ENCODE data around the gene BTN1A1. TPM values are rescaled to one million over a fixed set of nuclear protein-coding genes. Genes with fewer than 3 reads are reported as not detected.
A peak's percentile ranks its signal among the peaks of the same experiment; 100 is the strongest.
"Not testable (repeated sequence)": the region's sequence is repeated elsewhere in the genome, so short reads cannot be mapped to it uniquely, and the experiment has no call there.

BTN1A1 gene
- total RNA-seq, 1 donor from 2014 or later = not detected

GRCh38 chr6:26459023-26459810 is 40.9 kb upstream of the BTN1A1 start:
- Histone ChIP-seq H3K27me3 (no peaks in the 10 kb centered on the region), H3K36me3 (no peaks in the 10 kb centered on the region), H3K4me1 (peaks cover 7% of the 10 kb centered on the region), H3K27ac (no peak overlapping the region), H3K4me3 (peak overlapping the region; percentile 92), H3K79me2 (ENCODE audit: low read depth) (peaks cover 34% of the 10 kb centered on the region), H4K20me1 (ENCODE audit: low read depth) (peaks cover 3% of the 10 kb centered on the region), H3F3A (ENCODE audit: low read depth) (no peaks in the 10 kb centered on the region), H3K9me3 (ENCODE audit: low read depth) (no peaks in the 10 kb centered on the region), H2AFZ (replicated peaks) (no peak overlapping the region), H3K4me2 (peak overlapping the region; percentile 96), H3K9ac (no peak overlapping the region)
- peaks cover 26% of the 10 kb centered on the region for H3K36me3 Mint-ChIP-seq
- H3K4me1 Mint-ChIP-seq = peaks cover 30% of the 10 kb centered on the region
- H3K27ac Mint-ChIP-seq = no peak overlapping the region
- no peaks in the 10 kb centered on the region for H3K9me3 Mint-ChIP-seq
- peaks cover 3% of the 10 kb centered on the region for H3K27me3 Mint-ChIP-seq (ENCODE audit: insufficient read depth, low read depth)
- peak overlapping the region; percentile 70 for H3K4me3 Mint-ChIP-seq
- DNase-seq (ENCODE audit: low spot score) = no peak
- TF ChIP-seq EZH2 (IDR thresholded peaks at IDR 0.05) (no peak), EZH2phosphoT487 (IDR thresholded peaks at IDR 0.05) (no peak), CTCF (IDR thresholded peaks at IDR 0.05) (no peak)

GRCh38 chr6:26461353-26461752 is 38.8 kb upstream of the BTN1A1 start:
- H2AFZ ChIP-seq (replicated peaks); H3K9ac ChIP-seq; H3K9me3 Mint-ChIP-seq; H3K9me3 ChIP-seq (ENCODE audit: low read depth); H3K4me3 Mint-ChIP-seq; H3K27me3 ChIP-seq; H3K4me2 ChIP-seq; H3K4me3 ChIP-seq; H3K27ac ChIP-seq; H3K27me3 Mint-ChIP-seq (ENCODE audit: insufficient read depth, low read depth); H4K20me1 ChIP-seq (ENCODE audit: low read depth); H3K36me3 ChIP-seq; DNase-seq (ENCODE audit: low spot score); H3K4me1 ChIP-seq; H3F3A ChIP-seq (ENCODE audit: low read depth); H3K27ac Mint-ChIP-seq: not testable (repeated sequence)
- peaks cover 34% of the 10 kb centered on the region for H3K79me2 ChIP-seq (ENCODE audit: low read depth)
- Mint-ChIP-seq H3K36me3 (peaks cover 41% of the 10 kb centered on the region), H3K4me1 (peaks cover 30% of the 10 kb centered on the region)

GRCh38 chr6:26464014-26464413 is 36.1 kb upstream of the BTN1A1 start:
- H3K9me3 ChIP-seq (ENCODE audit: low read depth) = no peaks in the 10 kb centered on the region
- H3K79me2 ChIP-seq (ENCODE audit: low read depth) = peaks cover 23% of the 10 kb centered on the region
- peaks cover 62% of the 10 kb centered on the region for H3K36me3 Mint-ChIP-seq
- no peak overlapping the region for H2AFZ ChIP-seq (replicated peaks)
- H3K27me3 Mint-ChIP-seq (ENCODE audit: insufficient read depth, low read depth) = peaks cover 3% of the 10 kb centered on the region
- H4K20me1 ChIP-seq (ENCODE audit: low read depth) = peaks cover 3% of the 10 kb centered on the region
- no peak overlapping the region for H3K4me3 Mint-ChIP-seq
- H3K27ac ChIP-seq = no peak overlapping the region
- H3K9ac ChIP-seq = no peak overlapping the region
- no peaks in the 10 kb centered on the region for H3F3A ChIP-seq (ENCODE audit: low read depth)
- H3K4me3 ChIP-seq = no peak overlapping the region
- no peaks in the 10 kb centered on the region for H3K27me3 ChIP-seq
- H3K9me3 Mint-ChIP-seq = no peaks in the 10 kb centered on the region
- peaks cover 15% of the 10 kb centered on the region for H3K4me1 Mint-ChIP-seq
- TF ChIP-seq EZH2phosphoT487 (IDR thresholded peaks at IDR 0.05) (no peak), EZH2 (IDR thresholded peaks at IDR 0.05) (no peak), CTCF (IDR thresholded peaks at IDR 0.05) (no peak)
- H3K27ac Mint-ChIP-seq = no peak overlapping the region
- H3K4me1 ChIP-seq = peaks cover 3% of the 10 kb centered on the region
- H3K36me3 ChIP-seq = no peaks in the 10 kb centered on the region
- H3K4me2 ChIP-seq = no peak overlapping the region
- DNase-seq (ENCODE audit: low spot score) = no peak

- H3K27me3 Mint-ChIP-seq (ENCODE audit: insufficient read depth, low read depth) = peaks cover 3% of the 10 kb centered on the region
- no peaks in the 10 kb centered on the region for H3K9me3 Mint-ChIP-seq
- H3K36me3 ChIP-seq = no peaks in the 10 kb centered on the region
These were observed 35.5 kb upstream of the BTN1A1 start for GRCh38 chr6:26464416-26465131.

More at GRCh38 chr6:26464416-26465131, 35.5 kb upstream of the BTN1A1 start:
- H3K27me3 ChIP-seq = no peaks in the 10 kb centered on the region
- DNase-seq (ENCODE audit: low spot score) = no peak
- no peak overlapping the region for H2AFZ ChIP-seq (replicated peaks)
- TF ChIP-seq EZH2 (IDR thresholded peaks at IDR 0.05) (no peak), CTCF (IDR thresholded peaks at IDR 0.05) (no peak), EZH2phosphoT487 (IDR thresholded peaks at IDR 0.05) (no peak)
- Mint-ChIP-seq H3K4me3 (no peak overlapping the region), H3K27ac (no peak overlapping the region), H3K36me3 (peaks cover 61% of the 10 kb centered on the region), H3K4me1 (peaks cover 11% of the 10 kb centered on the region)
- no peak overlapping the region for H3K9ac ChIP-seq
- H3F3A ChIP-seq (ENCODE audit: low read depth) = no peaks in the 10 kb centered on the region
- no peaks in the 10 kb centered on the region for H3K9me3 ChIP-seq (ENCODE audit: low read depth)
- no peak overlapping the region for H3K4me2 ChIP-seq
- no peak overlapping the region for H3K27ac ChIP-seq
- no peaks in the 10 kb centered on the region for H3K4me1 ChIP-seq
- peaks cover 18% of the 10 kb centered on the region for H3K79me2 ChIP-seq (ENCODE audit: low read depth)
- no peak overlapping the region for H3K4me3 ChIP-seq
- peaks cover 3% of the 10 kb centered on the region for H4K20me1 ChIP-seq (ENCODE audit: low read depth)
